Measurements from ENCODE around the gene NFATC2IP.

NFATC2IP gene

GRCh38 chr16:28982418-28982817 is 31.7 kb downstream of the NFATC2IP start:
- H3K27ac ChIP-seq, result no peak overlapping the region
- TF ChIP-seq ZFX (IDR thresholded peaks at IDR 0.05) (no peak), CTCF (conservative IDR thresholded peaks at IDR 0.05) (no peak)

- no peak for TF ChIP-seq CTCF (conservative IDR thresholded peaks at IDR 0.05)
- TF ChIP-seq ZFX (IDR thresholded peaks at IDR 0.05), result no peak
- H3K27ac ChIP-seq, result no peak overlapping the region
Measured at GRCh38 chr16:28982949-28983348, 32.2 kb downstream of the NFATC2IP start.

- TF ChIP-seq ZFX (IDR thresholded peaks at IDR 0.05) (no peak), CTCF (conservative IDR thresholded peaks at IDR 0.05) (no peak)
- H3K27ac ChIP-seq, result no peak overlapping the region
Measured at GRCh38 chr16:28983644-28984043, 32.9 kb downstream of the NFATC2IP start.

GRCh38 chr16:28984091-28984490 is 33.4 kb downstream of the NFATC2IP start:
- no peak overlapping the region for H3K27ac ChIP-seq
- no peak for TF ChIP-seq CTCF (conservative IDR thresholded peaks at IDR 0.05)
- TF ChIP-seq ZFX (IDR thresholded peaks at IDR 0.05), result no peak

- TF ChIP-seq ZFX (IDR thresholded peaks at IDR 0.05), result no peak
- no peak within 1 kb of the TSS for H3K27ac ChIP-seq
Measured at GRCh38 chr16:28984619-28985135, 33.9 kb downstream of the NFATC2IP start, which contains the start of gene LAT. LAT (plus strand) TSS chr16:28985052; CDS start chr16:28985418, 366 bp downstream.

- no peak overlapping the region for H3K27ac ChIP-seq
- no peak for TF ChIP-seq ZFX (IDR thresholded peaks at IDR 0.05)
- no peak for TF ChIP-seq CTCF (conservative IDR thresholded peaks at IDR 0.05)
Measured at GRCh38 chr16:28985211-28986041, 34.7 kb downstream of the NFATC2IP start.

- no peak overlapping the region for H3K27ac ChIP-seq
- TF ChIP-seq CTCF (conservative IDR thresholded peaks at IDR 0.05) (no peak), ZFX (IDR thresholded peaks at IDR 0.05) (no peak)
Measured at GRCh38 chr16:28986046-28986445, 35.3 kb downstream of the NFATC2IP start.

All from C4-2B (cell line).